GM12892 (cell line): ENCODE measurements around the gene GAS7.

Experiments used
- POLR2A ChIP-seq: IDR thresholded peaks from 2 replicates; pipeline ENCODE4 v1.6.1; 2011; ENCODE audit warnings: low read depth, low read length, control low read depth
- POLR2AphosphoS5 ChIP-seq: IDR thresholded peaks from 2 replicates; pipeline ENCODE4 v1.6.1; 2011; ENCODE audit warnings: low read depth, low read length, control low read depth

DNA sequence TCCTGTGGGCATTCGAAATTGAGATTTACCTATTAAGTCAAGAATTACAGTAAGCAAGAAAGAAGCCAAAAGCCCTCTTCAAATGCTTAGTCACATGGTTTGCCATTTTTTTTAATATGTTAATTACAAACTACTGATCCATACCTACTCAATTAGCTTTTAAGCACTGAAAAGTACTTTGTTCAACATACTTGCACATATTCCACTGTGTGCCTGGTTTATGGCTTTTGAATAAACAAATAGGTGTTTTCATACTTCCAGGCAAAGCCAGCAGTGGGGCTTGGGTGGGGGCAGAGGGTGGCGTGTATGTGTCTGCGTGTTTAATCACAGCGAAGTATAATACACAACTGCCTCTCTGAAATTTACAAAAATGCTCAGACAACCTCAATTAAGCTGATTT is 51.4 kb downstream of the GAS7 start:
- TF ChIP-seq POLR2A (no peak), POLR2AphosphoS5 (no peak)
